ENCODE results near the gene DYNC1H1.

- TF ChIP-seq CTCF (IDR thresholded peaks at IDR 0.05): no peak
- no peak for TF ChIP-seq POLR2A (IDR thresholded peaks at IDR 0.05)
These were observed 131.6 kb downstream of the DYNC1H1 start for GRCh38 chr14:102095871-102096568.

Measured in esophagus squamous epithelium (tissue), 4 donors.